GM06990 (cell line): ENCODE results near the gene TYMS.

ENCODE experiments used
- DNase-seq: peaks from one replicate; pipeline ENCODE4 v3.0.0-alpha.2; 2011; ENCODE audit not compliant: insufficient read length; ENCODE audit errors: extremely low read depth
- H3K27me3 ChIP-seq: replicated peaks from 2 replicates; pipeline ENCODE4 v1.6.0; 2011; ENCODE audit warnings: low read length; ENCODE audit not compliant: control insufficient read depth, insufficient read depth
- H3K36me3 ChIP-seq: 2 replicates; pipeline ENCODE4 v1.5.1; 2011; ENCODE audit warnings: low read length; ENCODE audit not compliant: control insufficient read depth, insufficient read depth
- H3K4me3 ChIP-seq: replicated peaks from 2 replicates; pipeline ENCODE4 v1.5.1; 2011; ENCODE audit warnings: low read depth, mild to moderate bottlenecking, control low read depth, low read length
- CTCF ChIP-seq: IDR thresholded peaks from 2 replicates; pipeline ENCODE4 v1.5.1; 2011; ENCODE audit warnings: low read length, control low read depth, mild to moderate bottlenecking, inconsistent platforms; ENCODE audit not compliant: insufficient read depth, poor library complexity, severe bottlenecking

Gene TYMS

GRCh38 chr18:649341-649740 lies 8.1 kb upstream of the TYMS start:
- Histone ChIP-seq H3K36me3 (no peaks in the 10 kb centered on the region), H3K27me3 (no peaks in the 10 kb centered on the region), H3K4me3 (no peak overlapping the region)
- DNase-seq, result no peak
- no peak for TF ChIP-seq CTCF

- H3K27me3 ChIP-seq, result no peaks in the 10 kb centered on the region
- peak; percentile 34 for DNase-seq
- no peak for TF ChIP-seq CTCF
- no peaks in the 10 kb centered on the region for H3K36me3 ChIP-seq
- no peak overlapping the region for H3K4me3 ChIP-seq
These were observed 7.0 kb upstream of the TYMS start for GRCh38 chr18:650428-650858.

GRCh38 chr18:652131-652530 lies 5.3 kb upstream of the TYMS start:
- DNase-seq, result no peak
- Histone ChIP-seq H3K4me3 (no peak overlapping the region), H3K36me3 (no peaks in the 10 kb centered on the region), H3K27me3 (no peaks in the 10 kb centered on the region)
- no peak for TF ChIP-seq CTCF

- no peak for TF ChIP-seq CTCF
These were observed 3.9 kb upstream of the TYMS start for GRCh38 chr18:653512-653911.

GRCh38 chr18:654601-655000 lies 2.9 kb upstream of the TYMS start:
- no peak for TF ChIP-seq CTCF
- Histone ChIP-seq H3K27me3 (no peaks in the 10 kb centered on the region), H3K36me3 (peaks cover 3% of the 10 kb centered on the region), H3K4me3 (no peak overlapping the region)
- no peak for DNase-seq

More at GRCh38 chr18:653512-653911, 3.9 kb upstream of the TYMS start:
- Histone ChIP-seq H3K36me3 (no peaks in the 10 kb centered on the region), H3K27me3 (no peaks in the 10 kb centered on the region), H3K4me3 (no peak overlapping the region)
- no peak for DNase-seq

GRCh38 chr18:655445-655844 lies 2.0 kb upstream of the TYMS start:
- H3K27me3 ChIP-seq, result no peaks in the 10 kb centered on the region
- TF ChIP-seq CTCF, result no peak
- H3K4me3 ChIP-seq, result no peak overlapping the region
- H3K36me3 ChIP-seq, result peaks cover 7% of the 10 kb centered on the region
- no peak for DNase-seq
